Measurements from ENCODE around the gene GREM2. TPM values are rescaled to one million over a fixed set of nuclear protein-coding genes. Genes with fewer than 3 reads are reported as not detected.

GREM2 gene
- total RNA-seq, 1 experiment from 2014 or later, result 0.17 TPM

GRCh38 chr1:240506176-240506575, 105.8 kb downstream of the GREM2 start:
- Mint-ChIP-seq H3K4me3 (no peak overlapping the region), H3K4me1 (no peaks in the 10 kb centered on the region), H3K27me3 (ENCODE audit: low read depth) (no peaks in the 10 kb centered on the region; the same call in 1 of the 2 replicates), H3K9me3 (peaks cover 3% of the 10 kb centered on the region; the same call in 1 of the 2 replicates), H3K27ac (no peak overlapping the region), H3K36me3 (no peaks in the 10 kb centered on the region)
- ChIA-PET POLR2A (no interaction called here), CTCF (no interaction called here)
- DNase-seq (ENCODE audit: low spot score), result no peak
- ATAC-seq, result no peak
- TF ChIP-seq MLX (CRISPR knock-in tag; IDR thresholded peaks at IDR 0.05) (no peak), STAT6 (CRISPR knock-in tag; conservative IDR thresholded peaks at IDR 0.05; ENCODE audit: low read depth) (no peak), OVOL2 (CRISPR knock-in tag; IDR thresholded peaks at IDR 0.05; ENCODE audit: borderline replicate concordance) (no peak), ESRRA (CRISPR knock-in tag; IDR thresholded peaks at IDR 0.05; ENCODE audit: borderline replicate concordance) (no peak), ETV6 (CRISPR knock-in tag; IDR thresholded peaks at IDR 0.05) (no peak), PRRX2 (CRISPR knock-in tag; IDR thresholded peaks at IDR 0.05) (no peak), ATF6 (CRISPR knock-in tag; IDR thresholded peaks at IDR 0.05) (no peak), MXD4 (CRISPR knock-in tag; IDR thresholded peaks at IDR 0.05; ENCODE audit: borderline replicate concordance) (no peak)

- no peak for ATAC-seq
- POLR2A ChIA-PET, result no interaction called here
- TF ChIP-seq CREM (CRISPR knock-in tag; IDR thresholded peaks at IDR 0.05) (no peak), HMGXB4 (CRISPR knock-in tag; IDR thresholded peaks at IDR 0.05) (no peak), CREB1 (CRISPR knock-in tag; IDR thresholded peaks at IDR 0.05) (no peak), GRHL2 (CRISPR knock-in tag; IDR thresholded peaks at IDR 0.05; ENCODE audit: insufficient replicate concordance, severe bottlenecking) (no peak), FOXP1 (CRISPR knock-in tag; IDR thresholded peaks at IDR 0.05; ENCODE audit: borderline replicate concordance) (no peak), ZNF423 (CRISPR knock-in tag; IDR thresholded peaks at IDR 0.05) (no peak), MXD4 (CRISPR knock-in tag; IDR thresholded peaks at IDR 0.05; ENCODE audit: borderline replicate concordance) (no peak), ZNF138 (CRISPR knock-in tag; conservative IDR thresholded peaks at IDR 0.05) (no peak), SOX15 (CRISPR knock-in tag; IDR thresholded peaks at IDR 0.05) (no peak), ETV6 (CRISPR knock-in tag; IDR thresholded peaks at IDR 0.05) (no peak), PRDM15 (CRISPR knock-in tag; IDR thresholded peaks at IDR 0.05) (no peak), JAZF1 (CRISPR knock-in tag; IDR thresholded peaks at IDR 0.05) (no peak), SMAD4 (CRISPR knock-in tag; IDR thresholded peaks at IDR 0.05) (no peak), KAT7 (CRISPR knock-in tag; IDR thresholded peaks at IDR 0.05; ENCODE audit: borderline replicate concordance) (no peak)
Observed at GRCh38 chr1:240503558-240503957, 108.4 kb downstream of the GREM2 start.

More at GRCh38 chr1:240503558-240503957, 108.4 kb downstream of the GREM2 start:
- no peak overlapping the region for H3K4me3 Mint-ChIP-seq
- peaks cover 3% of the 10 kb centered on the region; the same call in 1 of the 2 replicates for H3K9me3 Mint-ChIP-seq
- no peak for DNase-seq (ENCODE audit: low spot score)
- CTCF ChIA-PET, result interaction anchor here (0.8 kb wide), 1 partner anchor 11 kb away, joined by 4 read pairs; no protein-coding TSS in a partner anchor
- H3K27me3 Mint-ChIP-seq (ENCODE audit: low read depth), result no peaks in the 10 kb centered on the region; the same call in 1 of the 2 replicates
- no peak overlapping the region for H3K27ac Mint-ChIP-seq
- H3K36me3 Mint-ChIP-seq, result no peaks in the 10 kb centered on the region
- peaks cover 7% of the 10 kb centered on the region; the same call in 1 of the 2 replicates for H3K4me1 Mint-ChIP-seq

All from WTC11 (cell line).